Activated CD8-positive, alpha-beta T cell treated with anti-CD3 and anti-CD28 coated beads for 36 hours (primary cell): ENCODE measurements around the gene ARSG. TPM values are rescaled to one million over a fixed set of nuclear protein-coding genes. Genes with fewer than 3 reads are reported as not detected.

Experiments used
- ATAC-seq: fragments of 200-7000 bp; cut with Tn5 transposase; one replicate; pipeline ENCODE4 v1.10.0; 2021; ENCODE audit warnings: mild to moderate bottlenecking, moderate library complexity
- CTCF ChIA-PET: fragments of 350-600 bp; sonication (Branson Sonifier 250); formaldehyde crosslinking; loops from one replicate; lab custom pipeline; 2021; ENCODE audit warnings: antibody characterized with exemption; lab: Charles Lee
- POLR2A ChIA-PET: fragments of 350-600 bp; sonication (Branson Sonifier 250); formaldehyde crosslinking; loops from one replicate; lab custom pipeline; 2021; ENCODE audit warnings: antibody characterized with exemption; lab: Charles Lee
- DNase-seq: peaks from one replicate; pipeline ENCODE4 v3.0.0-alpha.2; 2020
- H3K27ac Mint-ChIP-seq: one replicate; pipeline ENCODE4 v1.8.0; 2021; ENCODE audit warnings: mild to moderate bottlenecking, mixed read lengths
- H3K27me3 Mint-ChIP-seq: one replicate; pipeline ENCODE4 v1.8.0; 2021; ENCODE audit warnings: mixed read lengths
- H3K36me3 Mint-ChIP-seq: one replicate; pipeline ENCODE4 v1.8.0; 2021; ENCODE audit warnings: low read depth, mixed read lengths
- H3K4me1 Mint-ChIP-seq: one replicate; pipeline ENCODE4 v1.8.0; 2021; ENCODE audit warnings: low read depth, mixed read lengths
- H3K4me3 Mint-ChIP-seq: one replicate; pipeline ENCODE4 v1.8.0; 2021; ENCODE audit warnings: mild to moderate bottlenecking, moderate library complexity, mixed read lengths
- H3K9me3 Mint-ChIP-seq: one replicate; pipeline ENCODE4 v1.8.0; 2021; ENCODE audit warnings: mixed read lengths
- CTCF ChIP-seq: fragments of 200-600 bp; IDR thresholded peaks from one replicate; pipeline ENCODE4 v1.8.0; 2022; ENCODE audit warnings: antibody characterized with exemption, mild to moderate bottlenecking
- intact Hi-C: fragments of 100-400 bp; cut with micrococcal nuclease; formaldehyde crosslinking; loops from one replicate; pipeline ENCODE4 v1.10.0; 2022
- total RNA-seq, 2 experiments: library from RNA; stranded (reverse); gene quantifications; one replicate each; pipeline ENCODE4 v1.2.3, GENCODE V29; 2021

Gene ARSG
- total RNA-seq, 2 experiments from 2014 or later = 7.2 to 8.4 TPM

DNA sequence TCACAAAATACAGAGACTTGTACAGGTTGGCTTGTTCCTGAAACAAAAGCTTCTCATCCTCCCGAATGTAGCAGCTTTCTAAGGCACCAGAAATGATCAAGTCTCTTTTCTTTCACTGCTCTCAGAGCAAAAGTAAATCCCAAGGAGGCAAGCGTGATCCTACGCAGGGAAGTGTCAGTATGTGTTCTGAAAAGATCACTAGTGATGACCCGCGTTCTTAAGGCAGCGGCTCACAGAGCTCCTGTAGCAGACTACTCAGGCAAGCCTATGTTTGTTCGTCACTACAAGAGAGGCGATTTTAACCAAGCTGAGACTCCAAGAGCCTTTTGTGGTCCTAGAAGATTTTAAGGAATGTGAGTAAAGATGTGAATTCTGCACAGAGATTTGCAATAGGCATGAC is 131.5 kb downstream of the ARSG start:
- Mint-ChIP-seq H3K27me3 (no peaks in the 10 kb centered on the region), H3K4me1 (peaks cover 1% of the 10 kb centered on the region), H3K36me3 (no peaks in the 10 kb centered on the region), H3K4me3 (no peak overlapping the region), H3K27ac (no peak overlapping the region), H3K9me3 (no peaks in the 10 kb centered on the region)
- intact Hi-C loops = no loop called here
- ChIA-PET POLR2A (interaction anchor here (1.8 kb wide), 1 partner anchor 9 kb away, joined by 7 read pairs; no protein-coding TSS in a partner anchor), CTCF (interaction anchor here (1.2 to 1.5 kb wide), 3 partner anchors 9 to 158 kb away, joined by 5 read pairs; no protein-coding TSS in a partner anchor)
- ATAC-seq (no peak), DNase-seq (no peak)
- TF ChIP-seq CTCF = no peak

- TF ChIP-seq CTCF = no peak
- Mint-ChIP-seq H3K36me3 (no peaks in the 10 kb centered on the region), H3K9me3 (no peaks in the 10 kb centered on the region), H3K4me1 (no peaks in the 10 kb centered on the region), H3K27me3 (no peaks in the 10 kb centered on the region), H3K27ac (no peak overlapping the region), H3K4me3 (no peak overlapping the region)
- intact Hi-C loops = no loop called here
- POLR2A ChIA-PET = interaction anchor here (1.8 kb wide), 1 partner anchor 9 kb away, joined by 7 read pairs; no protein-coding TSS in a partner anchor
- CTCF ChIA-PET = interaction anchor here (1.2 to 1.5 kb wide), 3 partner anchors 9 to 159 kb away, joined by 5 read pairs; no protein-coding TSS in a partner anchor
- DNase-seq (no peak), ATAC-seq (no peak)
Observed at GRCh38 chr17:68423251-68423650, 132.0 kb downstream of the ARSG start.

- peaks cover 3% of the 10 kb centered on the region for H3K36me3 Mint-ChIP-seq
- DNase-seq (no peak), ATAC-seq (no peak)
- ChIA-PET POLR2A (no interaction called here), CTCF (interaction anchor here (1.2 kb wide), 1 partner anchor 160 kb away, joined by 3 read pairs; no protein-coding TSS in a partner anchor)
- TF ChIP-seq CTCF = no peak
- H3K4me1 Mint-ChIP-seq = no peaks in the 10 kb centered on the region
- H3K4me3 Mint-ChIP-seq = no peak overlapping the region
- no peak overlapping the region for H3K27ac Mint-ChIP-seq
- no peaks in the 10 kb centered on the region for H3K9me3 Mint-ChIP-seq
- intact Hi-C loops = no loop called here
- H3K27me3 Mint-ChIP-seq = no peaks in the 10 kb centered on the region
Observed at GRCh38 chr17:68424203-68424602, 132.9 kb downstream of the ARSG start.

GRCh38 chr17:68424861-68425260 is 133.6 kb downstream of the ARSG start:
- Mint-ChIP-seq H3K27ac (no peak overlapping the region), H3K36me3 (peaks cover 3% of the 10 kb centered on the region), H3K9me3 (no peaks in the 10 kb centered on the region), H3K4me1 (no peaks in the 10 kb centered on the region), H3K4me3 (no peak overlapping the region), H3K27me3 (no peaks in the 10 kb centered on the region)
- DNase-seq = no peak
- intact Hi-C loops = no loop called here
- CTCF ChIA-PET = interaction anchor here (0.6 to 1.2 kb wide), 3 partner anchors 9 to 161 kb away, joined by 3 to 5 read pairs (median 3); no protein-coding TSS in a partner anchor
- ATAC-seq = no peak
- POLR2A ChIA-PET = no interaction called here
- no peak for TF ChIP-seq CTCF

- Mint-ChIP-seq H3K4me1 (no peaks in the 10 kb centered on the region), H3K36me3 (peaks cover 3% of the 10 kb centered on the region), H3K27ac (no peak overlapping the region), H3K27me3 (no peaks in the 10 kb centered on the region), H3K9me3 (no peaks in the 10 kb centered on the region), H3K4me3 (no peak overlapping the region)
- intact Hi-C loops = no loop called here
- no peak for TF ChIP-seq CTCF
- no peak for ATAC-seq
- ChIA-PET CTCF (interaction anchor here (1.0 kb wide), 1 partner anchor 10 kb away, joined by 5 read pairs; no protein-coding TSS in a partner anchor), POLR2A (no interaction called here)
- no peak for DNase-seq
Observed at GRCh38 chr17:68425979-68426378, 134.7 kb downstream of the ARSG start.
